GM18873 (cell line): Measurements from ENCODE around the gene METTL2A.
"Not testable (repeated sequence)": the region's sequence is repeated elsewhere in the genome, so short reads cannot be mapped to it uniquely, and the experiment has no call there.

Experiments used
- ATAC-seq: cut with Tn5 transposase; IDR thresholded peaks from one replicate; pipeline ENCODE4 v1.9.1; 2021; ENCODE audit warnings: mild to moderate bottlenecking, moderate library complexity, moderate number of reproducible peaks; ENCODE audit not compliant: unreplicated experiment, low FRiP score

The METTL2A gene

GRCh38 chr17:62423647-62424461 lies at the start of gene METTL2A:
Gene METTL2A (plus strand): TSS chr17:62423897. CDS start chr17:62423903, 6 bp downstream.
- peak; percentile 86 for ATAC-seq

DNA sequence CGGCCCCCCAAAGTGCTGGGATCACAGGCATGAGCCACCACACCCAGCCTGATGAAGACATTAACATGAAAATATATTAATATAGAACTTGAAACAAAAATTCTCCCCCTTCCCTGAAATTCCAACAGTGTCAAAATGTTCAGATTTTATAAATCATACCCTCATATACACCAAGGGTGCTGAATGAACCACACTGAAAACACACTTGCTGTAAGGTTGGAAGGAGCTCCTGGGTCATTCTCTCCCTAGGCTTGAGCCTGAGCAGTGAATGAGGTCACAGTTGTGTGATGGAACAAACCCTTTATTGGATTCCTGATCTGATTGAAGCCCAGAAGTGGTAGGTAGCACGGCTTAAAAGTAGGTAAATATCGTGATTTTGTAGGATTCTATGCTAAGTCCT lies 43.4 kb upstream of the METTL2A start, which contains the start of gene EFCAB3:
EFCAB3 (plus strand) TSS at position 301 of the 400 bp plus-strand sequence. CDS start 2,427 bp downstream, outside the sequence.
- ATAC-seq, result no peak

DNA sequence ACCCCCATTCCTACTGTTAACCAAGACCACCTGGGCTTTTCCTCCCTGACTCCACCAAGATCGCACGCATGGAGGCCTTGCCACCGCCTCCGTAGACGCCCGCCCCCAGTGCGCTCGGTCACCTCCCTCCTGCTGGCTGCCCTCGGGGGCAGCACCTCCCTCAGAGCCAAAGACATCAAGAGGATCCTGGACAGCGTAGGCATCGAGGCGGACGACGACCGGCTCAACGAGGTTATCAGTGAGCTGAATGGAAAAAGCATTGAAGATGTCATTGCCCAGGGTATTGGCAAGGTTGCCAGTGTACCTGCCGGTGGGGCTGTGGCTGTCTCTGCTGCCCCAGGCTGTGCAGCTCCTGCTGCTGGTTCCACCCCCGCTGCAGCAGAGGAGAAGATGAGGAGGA lies 42.1 kb upstream of the METTL2A start:
- no peak for ATAC-seq

GRCh38 chr17:62388856-62389255 lies 34.8 kb upstream of the METTL2A start:
- ATAC-seq, result no peak

- ATAC-seq, result no peak
These were observed 30.8 kb upstream of the METTL2A start for GRCh38 chr17:62392908-62393307.

DNA sequence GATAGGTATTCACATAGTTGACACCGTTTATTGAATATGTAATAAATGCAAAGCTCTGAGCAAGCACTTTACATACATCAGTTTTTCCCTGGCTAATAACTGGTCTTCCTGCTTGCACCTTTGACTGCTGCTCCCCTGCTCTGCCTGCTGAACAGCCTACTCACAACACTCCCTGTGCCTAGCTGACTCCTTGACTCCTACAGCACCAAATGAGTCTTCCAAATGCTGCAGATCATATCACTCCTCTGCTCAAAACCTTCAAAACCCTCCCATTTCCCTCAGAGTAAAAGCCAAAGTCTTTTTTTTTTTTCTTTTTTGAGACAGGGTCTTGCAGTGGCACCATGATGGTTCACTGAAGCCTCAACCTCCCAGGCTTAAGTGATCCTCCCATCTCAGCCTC lies 24.8 kb upstream of the METTL2A start:
- ATAC-seq, result no peak

GRCh38 chr17:62405451-62405850 lies 18.2 kb upstream of the METTL2A start:
- ATAC-seq, result no peak

DNA sequence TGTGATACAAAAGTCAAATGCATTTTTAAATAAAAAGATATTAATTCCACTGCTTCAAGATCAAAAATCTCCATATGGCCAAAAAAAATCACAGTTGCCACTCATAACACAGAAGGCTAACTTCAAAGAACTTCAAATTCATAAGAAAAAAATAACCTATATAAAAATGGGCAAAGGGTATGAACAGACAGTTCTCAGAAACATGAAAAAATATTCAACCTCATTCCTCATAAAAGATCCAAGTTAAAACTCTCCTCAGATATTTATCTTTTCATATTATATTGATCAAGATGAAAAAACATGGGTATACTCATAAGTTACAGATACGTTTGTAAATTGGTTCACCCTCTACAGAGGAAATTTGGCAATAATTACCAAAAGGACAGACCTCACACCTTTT lies 10.6 kb upstream of the METTL2A start:
- not testable (repeated sequence) for ATAC-seq

DNA sequence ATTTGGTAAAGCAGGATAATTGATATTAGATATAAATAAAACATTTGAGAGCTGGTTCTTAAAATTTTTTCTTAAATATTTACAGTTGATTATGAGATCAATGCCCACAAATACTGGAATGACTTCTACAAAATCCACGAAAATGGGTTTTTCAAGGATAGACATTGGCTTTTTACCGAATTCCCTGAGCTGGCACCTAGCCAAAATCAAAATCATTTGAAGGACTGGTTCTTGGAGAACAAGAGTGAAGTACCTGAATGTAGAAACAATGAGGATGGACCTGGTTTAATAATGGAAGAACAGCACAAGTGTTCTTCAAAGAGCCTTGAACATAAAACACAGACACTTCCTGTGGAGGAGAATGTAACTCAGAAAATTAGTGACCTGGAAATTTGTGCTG lies 2.5 kb downstream of the METTL2A start:
- not testable (repeated sequence) for ATAC-seq

DNA sequence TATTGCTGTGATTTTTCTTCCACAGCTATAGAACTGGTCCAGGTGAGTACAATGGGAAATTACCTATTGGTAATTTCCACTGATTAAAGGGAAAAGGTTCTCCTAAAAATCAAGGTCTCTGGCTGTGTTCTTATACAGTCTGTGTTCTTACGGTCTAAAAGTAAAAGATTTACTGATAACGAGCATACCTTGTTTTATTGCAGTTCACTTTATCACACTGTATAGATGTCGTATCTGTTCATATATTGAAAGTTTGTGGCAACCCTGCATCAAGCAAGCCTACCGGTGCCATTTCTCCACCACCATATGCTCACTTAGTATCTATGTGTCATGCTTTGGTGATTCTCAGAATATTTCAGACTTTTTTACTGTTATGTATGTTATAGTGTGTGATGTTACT lies 11.6 kb downstream of the METTL2A start:
- ATAC-seq, result not testable (repeated sequence)

GRCh38 chr17:62441181-62441580 lies 17.5 kb downstream of the METTL2A start:
- not testable (repeated sequence) for ATAC-seq

DNA sequence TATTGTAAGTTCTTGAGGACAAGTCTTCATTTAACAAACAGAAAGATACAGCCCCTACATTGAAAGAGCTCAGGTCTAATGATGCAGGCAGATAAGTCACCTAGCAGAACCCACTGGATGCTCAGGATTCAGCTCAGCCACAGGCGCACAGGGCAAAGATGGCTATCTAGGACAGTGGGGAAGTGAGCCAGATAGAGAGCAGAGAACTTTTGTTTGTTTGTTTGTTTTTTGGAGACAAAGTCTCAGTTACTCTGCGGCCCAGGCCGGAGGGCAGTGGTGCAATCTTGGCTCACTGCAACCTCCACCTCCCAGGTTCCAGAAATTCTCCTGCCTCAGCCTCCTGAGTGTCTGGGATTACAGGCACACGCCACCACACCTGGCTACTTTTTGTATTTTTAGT lies 20.4 kb downstream of the METTL2A start:
- ATAC-seq, result no peak

- ATAC-seq, result not testable (repeated sequence)
These were observed 22.1 kb downstream of the METTL2A start for GRCh38 chr17:62445791-62446190.

GRCh38 chr17:62452195-62452594 lies 28.5 kb downstream of the METTL2A start:
- ATAC-seq, result not testable (repeated sequence)

DNA sequence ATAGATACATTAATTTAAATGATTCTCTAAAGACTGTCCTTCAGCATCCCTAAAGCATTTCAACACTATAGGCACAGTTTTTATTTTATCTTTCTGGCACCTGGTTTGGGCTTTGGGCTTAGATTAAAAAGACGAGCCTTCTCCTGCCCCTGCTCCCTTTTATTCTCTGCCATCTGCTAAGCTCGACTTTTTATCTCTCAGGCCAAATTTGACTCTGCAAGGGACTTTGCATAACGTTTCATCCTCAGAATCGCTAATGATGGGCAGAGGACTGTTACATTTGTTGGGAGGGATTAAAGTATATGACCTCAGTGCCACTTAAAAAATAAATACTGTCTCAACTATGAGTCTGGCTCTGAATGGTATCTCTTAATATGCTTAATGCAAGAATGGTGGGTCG lies 29.3 kb downstream of the METTL2A start:
- ATAC-seq, result not testable (repeated sequence)

- ATAC-seq, result peak; percentile 17
These were observed 30.0 kb downstream of the METTL2A start for GRCh38 chr17:62453656-62454055.

- ATAC-seq, result peak; percentile 43
These were observed 30.4 kb downstream of the METTL2A start for GRCh38 chr17:62454111-62454510.

DNA sequence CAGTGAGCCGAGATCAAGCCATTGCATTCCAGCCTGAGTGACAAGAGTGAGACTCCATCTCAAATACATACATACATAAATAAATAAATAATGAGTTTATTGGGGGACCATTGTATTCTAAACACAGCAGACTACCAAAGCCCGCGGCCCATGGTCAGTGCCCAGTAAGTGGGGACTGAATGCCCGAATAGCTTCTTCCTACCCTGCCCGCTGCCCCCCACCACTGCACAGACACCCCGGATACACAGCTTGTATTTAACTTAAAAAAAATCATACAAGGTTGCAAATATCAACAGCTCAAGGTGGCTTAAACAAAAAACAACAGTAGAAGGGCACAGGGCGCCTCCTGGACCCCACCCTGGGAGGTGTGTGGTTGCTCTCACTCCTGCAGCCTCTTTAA lies 32.3 kb downstream of the METTL2A start:
- ATAC-seq, result no peak

GRCh38 chr17:62458483-62458882 lies 34.8 kb downstream of the METTL2A start:
- ATAC-seq, result not testable (repeated sequence)

DNA sequence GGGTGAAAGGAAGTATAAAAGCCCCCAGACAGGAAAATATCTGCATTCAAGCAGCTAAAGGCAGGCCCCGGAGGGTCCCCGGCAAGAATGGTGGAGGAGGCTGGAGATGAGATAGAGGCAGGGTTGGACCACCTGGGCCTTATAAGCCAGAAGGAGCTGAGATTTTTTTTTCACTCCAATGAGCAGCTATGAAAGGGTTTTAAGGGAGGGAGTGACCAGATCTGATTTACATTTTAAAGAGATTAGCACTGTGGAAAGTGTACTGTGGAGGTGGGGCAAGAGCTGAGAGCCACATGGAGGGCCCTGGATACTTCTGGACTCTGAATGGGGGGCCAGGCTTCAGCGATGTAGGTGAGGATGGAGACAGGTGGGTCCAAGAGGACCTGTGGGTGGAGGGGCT lies 40.7 kb downstream of the METTL2A start:
- not testable (repeated sequence) for ATAC-seq

- not testable (repeated sequence) for ATAC-seq
These were observed 41.6 kb downstream of the METTL2A start for GRCh38 chr17:62465271-62465670.
